ENCODE data around the gene TMEM41B.
"Not testable (repeated sequence)": the region's sequence is repeated elsewhere in the genome, so short reads cannot be mapped to it uniquely, and the experiment has no call there.

The TMEM41B gene

GRCh38 chr11:9258279-9258678, 56.1 kb downstream of the TMEM41B start:
- not testable (repeated sequence) for DNase-seq

- DNase-seq = no peak
Observed at GRCh38 chr11:9254416-9254815, 60.0 kb downstream of the TMEM41B start.

- no peak for DNase-seq
Observed at GRCh38 chr11:9253086-9253485, 61.3 kb downstream of the TMEM41B start.

- DNase-seq = no peak
Observed at GRCh38 chr11:9251311-9251710, 63.1 kb downstream of the TMEM41B start.

- DNase-seq = no peak
Observed at GRCh38 chr11:9250139-9250582, 64.2 kb downstream of the TMEM41B start.

GRCh38 chr11:9249252-9249651, 65.1 kb downstream of the TMEM41B start:
- DNase-seq = no peak

- no peak for DNase-seq
Observed at GRCh38 chr11:9247863-9248262, 66.5 kb downstream of the TMEM41B start.

GRCh38 chr11:9236242-9236641, 78.2 kb downstream of the TMEM41B start:
- DNase-seq = not testable (repeated sequence)

- DNase-seq = no peak
Observed at GRCh38 chr11:9232482-9232881, 81.9 kb downstream of the TMEM41B start.

- no peak for DNase-seq
Observed at GRCh38 chr11:9231848-9232177, 82.6 kb downstream of the TMEM41B start.

All from NCI-H226 (cell line).